ENCODE data around the gene GLI3. TPM values are rescaled to one million over a fixed set of nuclear protein-coding genes. Genes with fewer than 3 reads are reported as not detected.

The GLI3 gene
- total and polyA plus RNA-seq, 2 of the 8 experiments (the other 6 are each of a cell fraction or from before 2014, with no cell fraction given), result 8.0 to 31.1 TPM

GRCh38 chr7:41928781-41929180 is 308.2 kb downstream of the GLI3 start (continued):
- no peak for TF ChIP-seq HDAC6 (IDR thresholded peaks at IDR 0.05; ENCODE audit: low read depth, low read length)
- TF ChIP-seq POLR2A (IDR thresholded peaks at IDR 0.05; ENCODE audit: control extremely low read depth in 1 of 2, low read depth in 2 of 2, low read length in 2 of 2), result no peak
- TF ChIP-seq RXRA (IDR thresholded peaks at IDR 0.05; ENCODE audit: insufficient read depth, low read depth, low read length), result no peak
- no peak for TF ChIP-seq SP4 (IDR thresholded peaks at IDR 0.05; ENCODE audit: low read length)
- no peak for TF ChIP-seq RNF2 (IDR thresholded peaks at IDR 0.05; ENCODE audit: borderline replicate concordance, low read depth, low read length, missing control alignments, poor library complexity, severe bottlenecking)
